GM18868 (cell line): Measurements from ENCODE around the gene AKR1C8.
"Not testable (repeated sequence)": the region's sequence is repeated elsewhere in the genome, so short reads cannot be mapped to it uniquely, and the experiment has no call there.

ENCODE experiments used
- ATAC-seq: cut with Tn5 transposase; IDR thresholded peaks from one replicate; pipeline ENCODE4 v1.9.1; 2021; ENCODE audit warnings: mild to moderate bottlenecking, moderate library complexity; ENCODE audit not compliant: unreplicated experiment

AKR1C8 gene

GRCh38 chr10:5184987-5185775, at the start of gene AKR1C8:
Gene AKR1C8 (minus strand): TSS chr10:5185150. CDS start chr10:5185104, 46 bp downstream.
- ATAC-seq: no peak

GRCh38 chr10:5234106-5234860, 49.3 kb upstream of the AKR1C8 start:
- no peak for ATAC-seq

GRCh38 chr10:5233324-5233723, 48.4 kb upstream of the AKR1C8 start:
- ATAC-seq: no peak

DNA sequence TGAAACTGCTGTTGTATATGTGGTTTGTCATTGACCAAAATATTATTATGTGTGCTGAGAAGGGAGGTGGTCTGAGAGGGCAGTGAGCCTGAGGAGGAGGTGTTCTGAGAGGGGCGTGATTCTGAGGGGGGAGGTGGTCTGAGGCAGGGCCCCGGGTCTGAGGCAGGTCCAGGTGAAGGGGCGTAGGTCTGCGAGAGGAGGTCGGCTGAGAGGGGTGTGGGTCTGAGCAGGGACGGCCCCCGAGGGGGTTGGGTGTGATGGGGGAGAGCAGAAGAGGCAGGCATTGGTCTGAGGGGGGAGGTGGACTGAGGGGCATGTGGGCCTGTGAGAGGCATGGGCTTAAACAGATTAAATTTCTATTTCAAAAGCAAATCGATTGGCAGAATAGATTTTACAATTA, 44.1 kb upstream of the AKR1C8 start:
- no peak for ATAC-seq

- ATAC-seq: not testable (repeated sequence)
These were observed 38.0 kb upstream of the AKR1C8 start for GRCh38 chr10:5222942-5223341.

DNA sequence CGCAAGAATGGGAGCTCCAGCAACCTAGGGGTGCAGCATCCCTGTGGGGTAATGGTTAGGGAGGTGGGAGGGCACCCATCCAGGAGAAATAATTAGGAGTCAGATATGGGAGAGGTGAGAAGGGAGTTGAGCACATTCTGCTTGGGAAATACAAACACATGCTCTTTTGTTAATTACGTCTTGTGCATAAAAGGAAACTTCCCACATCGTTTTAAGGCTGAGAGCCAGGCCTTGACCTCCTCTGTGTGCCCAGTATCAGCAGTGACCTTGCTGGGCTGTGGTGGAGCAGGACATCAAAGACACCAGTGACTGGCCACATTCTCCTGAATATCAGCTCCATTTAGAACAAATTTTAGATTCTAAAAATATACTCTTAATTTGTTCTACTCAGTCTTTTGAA, 34.3 kb upstream of the AKR1C8 start:
- no peak for ATAC-seq

GRCh38 chr10:5216801-5217200, 31.9 kb upstream of the AKR1C8 start:
- ATAC-seq: no peak

DNA sequence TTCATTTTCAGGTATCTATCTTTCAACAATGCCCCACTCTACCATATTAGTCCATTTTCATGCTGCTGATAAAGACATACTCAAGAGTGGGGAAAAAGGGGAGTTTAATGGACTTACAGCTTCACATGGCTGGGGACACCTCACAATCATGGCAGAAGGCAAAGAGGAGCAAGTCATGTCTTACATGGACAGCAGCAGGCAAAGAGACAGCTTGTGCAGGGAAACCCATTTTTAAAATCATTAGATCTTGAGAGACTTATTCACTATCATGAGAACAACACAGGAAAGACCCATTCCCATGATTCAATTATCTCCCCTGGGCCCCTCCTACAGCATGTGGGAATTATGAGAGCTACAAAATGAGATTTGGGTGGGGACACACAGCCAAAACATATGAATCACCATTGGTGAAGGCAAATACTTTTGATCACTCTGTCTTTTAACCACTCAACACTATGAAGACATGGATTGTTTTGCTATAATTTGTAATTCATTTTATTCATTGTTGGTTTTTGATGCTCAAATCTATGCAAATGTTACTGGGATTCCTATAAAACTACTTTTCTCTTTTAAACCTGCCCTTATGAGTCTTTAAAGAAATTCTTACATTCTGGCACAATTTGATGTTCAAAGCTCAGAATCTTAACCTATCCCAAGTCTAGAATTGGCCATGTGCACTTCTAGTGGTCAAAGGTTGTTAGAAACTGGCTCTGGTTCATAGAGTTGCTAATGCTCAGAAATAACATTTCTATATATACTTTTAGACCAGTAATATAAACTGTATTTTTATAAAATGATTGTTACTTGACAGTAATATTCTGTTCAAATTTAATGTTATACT, 27.0 kb upstream of the AKR1C8 start:
- no peak for ATAC-seq

GRCh38 chr10:5210261-5210660, 25.3 kb upstream of the AKR1C8 start:
- not testable (repeated sequence) for ATAC-seq

DNA sequence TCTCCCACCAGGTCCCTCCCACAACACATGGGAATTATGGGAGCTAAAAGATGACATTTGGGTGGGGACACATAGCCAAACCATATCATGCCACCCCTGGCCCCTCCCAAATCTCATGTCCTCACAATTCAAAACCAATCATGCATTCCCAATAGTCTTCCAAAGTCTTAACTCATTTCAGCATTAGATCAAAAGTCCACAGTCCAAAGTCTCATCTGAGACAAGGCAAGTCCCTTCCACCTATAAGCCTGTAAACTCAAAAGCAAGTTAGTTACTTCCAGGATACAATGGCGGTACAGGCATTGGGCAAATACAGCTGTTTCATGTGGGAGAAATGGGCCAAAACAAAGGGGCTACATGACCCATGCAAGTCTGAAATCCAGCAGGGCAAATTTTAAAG, 24.8 kb upstream of the AKR1C8 start:
- not testable (repeated sequence) for ATAC-seq

DNA sequence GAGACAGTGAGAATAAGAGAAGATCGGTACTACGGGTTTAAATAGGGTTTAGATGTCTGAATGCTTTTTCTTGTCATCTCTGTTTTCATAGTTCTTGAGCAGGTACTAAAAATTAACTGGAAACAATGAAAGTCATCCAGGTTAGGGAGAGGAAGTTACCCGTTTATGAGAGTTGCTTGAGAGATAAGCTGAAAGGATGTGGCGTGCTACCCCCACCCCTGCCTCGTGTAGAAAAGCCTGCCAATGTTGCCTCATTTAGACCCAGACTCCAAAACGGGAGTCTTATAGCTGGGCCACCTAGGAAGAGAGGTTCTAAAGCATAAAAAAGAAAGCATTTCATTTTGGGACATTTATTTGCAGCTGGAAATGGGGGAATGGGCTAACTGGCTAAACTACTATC, 21.8 kb upstream of the AKR1C8 start:
- ATAC-seq: no peak

DNA sequence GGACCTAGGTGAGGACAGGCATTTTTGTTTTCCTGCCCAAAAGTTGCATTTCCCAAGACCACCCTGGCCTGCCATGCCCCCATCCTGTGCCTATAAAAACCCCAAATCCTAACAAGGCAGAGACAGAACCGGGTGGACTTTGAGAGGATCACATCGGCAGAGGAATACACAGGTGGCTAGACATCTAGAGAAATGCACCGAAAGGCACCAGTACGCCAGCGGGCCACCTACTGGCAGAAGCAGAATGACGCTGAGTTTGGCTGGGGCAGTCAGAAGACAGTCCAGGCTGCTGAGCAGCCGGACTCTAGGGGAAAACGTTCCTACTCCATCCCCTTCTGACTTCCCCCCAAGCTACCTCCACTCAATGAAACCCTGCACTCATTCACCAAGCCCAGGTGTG, 14.4 kb upstream of the AKR1C8 start:
- no peak for ATAC-seq

DNA sequence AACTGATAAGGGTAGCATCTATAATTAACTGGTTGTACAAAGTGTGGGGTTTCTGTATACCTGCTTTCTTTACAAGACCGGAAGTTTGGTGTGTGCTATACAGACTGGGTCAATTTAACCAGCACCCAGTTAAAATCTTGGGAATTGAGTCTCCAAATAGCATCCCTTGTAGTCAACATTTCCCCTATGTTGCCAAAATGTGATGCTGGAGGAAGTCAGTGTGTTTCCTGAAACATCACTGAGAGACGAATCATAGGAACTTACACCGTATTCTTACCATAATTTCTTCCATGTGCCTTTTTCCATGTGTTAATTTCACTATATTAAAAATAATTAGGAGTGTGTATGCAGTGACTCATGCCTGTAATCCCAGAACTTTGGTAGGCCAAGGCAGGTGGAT, 13.4 kb upstream of the AKR1C8 start:
- no peak for ATAC-seq

GRCh38 chr10:5196702-5197113, 11.8 kb upstream of the AKR1C8 start, which contains the start of gene AKR1C4:
Gene AKR1C4 (plus strand): TSS chr10:5196837. CDS start chr10:5196868, 31 bp downstream.
- no peak for ATAC-seq

DNA sequence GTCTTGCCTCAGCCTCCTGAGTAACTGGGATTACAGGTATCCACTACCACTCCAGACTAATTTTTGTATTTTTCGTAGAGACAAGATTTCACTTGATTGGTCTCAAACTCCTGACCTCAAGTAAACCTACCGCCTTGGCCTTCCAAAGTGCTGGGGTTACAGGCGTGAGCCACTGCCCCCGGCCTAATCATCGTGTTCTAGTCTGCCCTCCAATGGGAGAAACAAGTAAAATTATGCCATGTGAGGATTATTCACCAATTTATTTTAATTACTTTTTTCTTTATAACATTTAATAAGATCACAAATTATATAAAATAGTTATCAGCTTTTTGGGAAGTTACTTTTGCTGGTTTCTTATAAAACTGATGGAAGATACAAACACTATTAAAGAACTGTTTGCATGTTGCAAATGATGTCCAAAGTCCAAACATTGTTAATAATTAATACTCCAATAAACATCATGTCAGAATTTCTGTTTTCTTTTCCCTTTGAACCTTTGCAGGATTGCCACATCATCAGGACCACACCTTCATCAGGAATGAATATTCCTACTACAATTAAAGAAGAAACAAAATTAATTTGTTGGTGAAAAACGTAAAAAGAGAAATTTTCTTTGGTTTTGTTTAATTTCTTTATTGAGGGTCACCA, 10.9 kb upstream of the AKR1C8 start:
- ATAC-seq: no peak

- ATAC-seq: no peak
These were observed 9.5 kb upstream of the AKR1C8 start for GRCh38 chr10:5194431-5194830.

DNA sequence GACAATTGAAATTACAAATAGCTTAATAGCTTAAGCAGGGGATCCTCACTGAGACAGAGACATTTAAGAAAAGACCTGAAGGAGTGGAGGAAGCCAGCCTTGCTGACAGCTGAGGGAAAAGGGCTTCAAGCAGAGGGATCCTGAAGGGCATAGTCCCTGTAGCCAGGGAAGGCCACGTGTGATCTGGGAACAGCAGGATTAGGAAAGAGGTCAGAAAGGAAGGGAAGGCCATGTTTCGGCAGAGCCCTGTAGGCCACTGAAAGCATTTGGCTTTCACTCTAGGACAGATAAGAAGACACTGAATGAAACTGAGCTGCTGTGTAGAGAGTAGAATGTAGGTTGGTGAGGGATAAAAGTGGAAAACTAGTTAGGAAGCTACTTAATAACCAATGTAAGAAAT, 3.4 kb upstream of the AKR1C8 start:
- ATAC-seq: no peak

GRCh38 chr10:5187867-5188266, 2.9 kb upstream of the AKR1C8 start:
- ATAC-seq: no peak

DNA sequence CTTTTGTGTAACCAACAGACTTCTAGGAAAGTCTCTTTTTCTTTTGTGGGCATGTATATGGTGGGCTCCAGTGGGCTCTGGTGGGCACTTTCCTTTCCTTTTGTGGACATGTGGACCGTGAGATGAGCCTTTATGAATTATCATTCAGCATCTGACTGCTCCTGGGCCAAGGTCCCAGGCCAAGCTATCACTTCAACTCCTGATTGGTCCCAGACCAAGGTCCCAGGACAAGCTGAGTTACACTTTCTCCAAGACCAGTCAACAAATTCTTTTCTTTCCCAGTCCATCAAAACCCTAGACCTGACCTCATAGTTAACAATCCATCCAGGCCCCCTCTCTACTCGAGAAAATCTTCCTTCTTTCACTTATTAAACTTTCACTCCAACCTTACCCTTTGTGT, 1.0 kb downstream of the AKR1C8 start:
- no peak for ATAC-seq

- ATAC-seq: not testable (repeated sequence)
These were observed 4.4 kb downstream of the AKR1C8 start for GRCh38 chr10:5180503-5180902.

DNA sequence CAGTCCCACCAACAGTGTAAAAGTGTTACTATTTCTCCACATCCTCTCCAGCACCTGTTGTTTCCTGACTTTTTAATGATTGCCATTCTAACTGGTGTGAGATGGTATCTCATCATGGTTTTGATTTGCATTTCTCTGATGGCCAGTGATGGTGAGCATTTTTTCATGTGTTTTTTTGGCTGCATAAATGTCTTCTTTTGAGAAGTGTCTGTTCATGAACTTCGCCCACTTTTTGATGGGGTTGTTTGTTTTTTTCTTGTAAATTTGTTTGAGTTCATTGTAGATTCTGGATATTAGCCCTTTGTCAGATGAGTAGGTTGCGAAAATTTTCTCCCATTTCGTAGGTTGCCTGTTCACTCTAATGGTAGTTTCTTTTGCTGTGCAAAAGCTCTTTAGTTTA, 9.4 kb downstream of the AKR1C8 start:
- not testable (repeated sequence) for ATAC-seq
